ENCODE measurements around the gene ETS1.

The ETS1 gene

DNA sequence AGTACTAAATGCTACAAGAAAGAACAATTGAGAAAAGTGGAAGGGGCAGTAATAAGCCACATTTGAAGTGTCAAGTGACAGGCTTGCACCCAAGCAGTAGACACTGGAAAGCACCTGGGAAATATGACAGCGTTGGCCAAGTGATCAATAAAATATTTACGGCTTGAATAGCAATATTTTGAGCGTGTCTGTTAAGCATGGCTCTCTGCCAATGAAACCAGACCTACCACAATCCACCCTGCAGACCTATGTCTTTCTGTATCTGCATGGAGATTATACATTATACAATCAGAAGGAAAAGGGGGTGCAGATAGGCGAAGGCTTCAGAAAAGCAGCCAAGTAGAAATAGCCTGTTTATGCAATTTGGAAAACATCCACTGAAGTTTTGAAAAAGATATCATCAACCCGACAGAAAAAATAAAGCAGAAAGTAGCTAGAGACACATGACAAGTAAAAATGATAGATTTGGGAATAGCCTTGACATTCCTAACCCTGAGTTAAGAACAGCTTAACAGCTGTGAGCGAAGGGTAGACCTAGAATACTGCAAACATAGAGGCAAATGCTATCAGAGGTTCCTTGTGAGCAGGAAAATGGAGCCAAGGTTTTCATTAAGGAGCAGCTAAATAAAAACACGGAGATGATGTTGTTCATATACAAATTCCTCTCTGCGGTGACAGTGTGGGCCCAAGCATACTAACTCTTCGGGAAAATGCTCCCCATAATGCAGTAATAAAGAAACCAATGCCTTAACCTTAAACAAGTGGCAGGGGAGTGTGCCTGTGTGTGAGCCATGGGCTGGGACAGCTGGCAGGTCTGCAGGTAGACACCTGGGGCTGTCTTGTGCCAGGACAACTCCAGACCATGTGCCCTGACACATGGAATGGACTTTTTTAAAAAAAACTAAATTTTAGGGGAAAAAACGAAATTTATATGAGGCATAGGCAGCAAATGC lies 71.3 kb downstream of the ETS1 start:
- DNase-seq = no peak

- no peak for DNase-seq
These were observed 72.3 kb downstream of the ETS1 start for GRCh38 chr11:128515086-128515485.

- no peak for DNase-seq
These were observed 73.3 kb downstream of the ETS1 start for GRCh38 chr11:128513915-128514681.

DNA sequence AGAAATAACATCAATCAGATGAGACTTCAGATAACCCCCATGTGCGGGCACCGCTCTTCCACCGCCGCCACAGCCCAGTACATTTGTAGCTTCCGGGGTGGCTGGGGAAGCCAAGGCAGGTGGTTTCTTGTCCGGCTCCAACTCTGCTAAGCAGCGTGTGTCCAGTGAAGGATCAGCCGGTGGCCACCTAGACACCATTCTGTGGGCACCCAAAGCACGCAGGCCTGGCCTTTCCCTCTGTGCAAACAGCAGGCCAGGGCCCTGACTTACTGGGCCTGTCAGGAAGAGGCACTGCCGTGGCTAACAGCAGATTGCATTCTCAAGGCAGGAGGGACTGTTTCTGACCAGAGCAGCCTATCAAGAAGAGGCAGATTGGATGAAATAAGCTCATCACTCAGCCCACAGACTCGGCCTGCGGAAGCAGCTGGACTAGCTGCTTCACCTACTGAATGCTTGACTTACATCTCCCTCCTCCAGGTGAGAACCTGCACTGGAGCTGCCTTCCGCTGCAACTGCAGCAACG lies 74.8 kb downstream of the ETS1 start:
- no peak for DNase-seq

GRCh38 chr11:128511712-128512111 lies 75.6 kb downstream of the ETS1 start:
- DNase-seq = no peak

DNA sequence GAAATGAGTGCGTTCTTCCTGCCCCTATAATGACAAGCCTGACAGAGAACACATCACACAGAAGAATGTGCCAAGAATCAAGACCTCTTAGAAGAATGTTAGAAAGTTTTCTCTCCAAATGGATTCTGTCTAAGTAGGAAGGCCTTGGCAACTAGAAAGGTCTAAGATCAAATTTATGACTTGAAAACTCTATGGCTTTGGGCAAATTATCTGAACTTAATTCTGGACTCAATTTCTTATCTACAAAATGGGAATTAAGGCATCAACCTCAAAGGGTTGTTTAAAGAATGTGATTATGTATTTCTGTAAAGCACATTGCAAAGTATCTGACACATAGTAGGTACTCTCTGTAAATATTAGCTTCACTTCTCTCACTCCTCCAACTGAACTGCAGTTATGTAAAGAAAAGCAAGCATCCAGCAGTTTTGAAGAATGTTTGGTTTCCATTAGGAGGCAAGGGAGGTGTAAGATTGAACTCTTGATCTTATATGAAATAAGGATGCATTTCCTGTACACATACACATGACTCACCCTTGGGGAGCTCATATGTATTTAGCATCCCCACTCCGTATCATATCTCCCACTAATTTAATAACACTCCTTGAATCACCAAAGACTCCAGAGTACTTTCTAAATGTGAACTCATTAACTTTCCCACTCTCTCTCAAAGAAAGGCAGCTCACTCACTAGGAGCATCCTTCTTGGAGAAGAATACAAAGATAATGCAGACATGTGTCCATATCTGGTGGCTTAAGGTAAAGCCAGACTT lies 77.6 kb downstream of the ETS1 start:
- DNase-seq = no peak

GRCh38 chr11:128508770-128509510 lies 78.4 kb downstream of the ETS1 start:
- DNase-seq = no peak

GRCh38 chr11:128507936-128508335 lies 79.4 kb downstream of the ETS1 start:
- DNase-seq = no peak

DNA sequence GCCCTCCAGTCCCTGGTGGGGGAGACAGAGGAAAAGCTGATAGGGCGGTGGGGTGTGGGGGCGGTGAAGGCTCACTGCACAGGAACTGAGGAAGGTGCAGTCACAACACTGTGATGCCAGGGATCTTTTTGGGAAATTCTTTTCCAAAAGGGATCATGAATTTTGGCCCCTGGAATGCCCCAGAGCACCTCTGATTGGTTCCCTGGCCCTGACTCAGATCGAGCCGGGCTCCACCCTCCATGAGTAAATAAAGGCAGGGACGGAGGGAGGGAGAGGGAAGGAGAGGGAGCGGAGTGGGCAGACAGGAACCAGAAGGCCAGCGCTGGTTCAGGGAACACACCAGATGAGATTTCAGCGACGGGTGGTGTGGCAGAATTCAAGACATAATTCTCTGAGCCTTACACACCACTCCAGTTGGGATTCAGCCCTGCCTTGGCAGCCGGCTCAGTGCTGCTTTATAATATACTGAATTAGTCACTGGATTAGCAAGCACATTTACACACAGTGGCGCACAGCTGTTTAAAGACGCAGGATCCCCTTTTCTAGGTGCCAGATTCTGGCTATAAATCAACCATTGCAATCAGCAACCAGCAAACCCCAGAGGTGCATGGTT lies 80.3 kb downstream of the ETS1 start:
- DNase-seq = no peak

- no peak for DNase-seq
These were observed 81.0 kb downstream of the ETS1 start for GRCh38 chr11:128506356-128506755.

DNA sequence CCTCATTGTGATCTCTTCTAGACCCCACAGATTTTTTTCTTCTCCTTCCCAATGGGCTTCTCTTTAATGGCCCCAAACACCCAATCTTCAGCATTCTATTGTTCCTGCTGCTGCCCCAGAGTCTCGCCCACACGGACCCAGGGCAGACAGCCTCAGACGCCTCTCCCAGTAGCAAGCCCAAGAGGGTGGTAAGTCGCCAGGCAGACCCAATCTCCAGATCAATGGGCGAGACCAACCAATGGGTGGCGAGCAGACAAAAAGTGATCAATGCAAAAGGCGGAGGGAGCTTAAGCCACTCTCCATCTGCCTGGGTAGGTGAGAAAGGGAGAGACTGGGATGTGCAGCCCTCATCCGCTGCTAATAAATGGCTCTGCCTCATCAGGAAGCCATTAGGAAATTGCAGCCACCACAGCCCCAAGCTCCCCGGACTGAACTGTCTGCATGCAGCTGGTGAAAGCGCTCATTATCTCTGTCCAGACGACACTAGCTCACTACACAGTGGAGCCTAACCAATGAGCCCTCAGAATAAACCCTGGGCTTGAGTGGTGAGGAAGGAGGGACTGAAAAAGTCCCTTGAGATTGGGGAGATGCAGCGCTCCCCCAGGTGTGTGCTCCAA lies 81.8 kb downstream of the ETS1 start:
- DNase-seq = peak; percentile 17

DNA sequence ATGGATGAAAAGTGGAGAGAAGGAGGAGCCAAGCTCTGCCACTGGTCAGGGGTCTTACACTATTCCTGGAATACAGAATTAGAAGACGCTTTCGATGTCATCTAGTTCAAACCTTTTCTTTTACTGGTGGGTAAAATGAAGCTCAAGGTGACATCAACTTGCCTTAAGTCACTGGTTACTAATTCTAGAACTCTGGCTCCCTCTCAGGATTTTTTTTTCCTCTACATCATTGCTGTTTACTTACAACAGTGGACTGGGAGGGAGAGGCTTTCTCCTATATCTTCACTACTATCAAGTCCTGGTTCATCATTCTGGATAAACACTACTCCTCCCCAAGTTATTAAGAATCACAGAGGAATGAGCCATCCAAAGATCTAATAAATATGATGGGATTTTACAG lies 82.9 kb downstream of the ETS1 start:
- DNase-seq = no peak

DNA sequence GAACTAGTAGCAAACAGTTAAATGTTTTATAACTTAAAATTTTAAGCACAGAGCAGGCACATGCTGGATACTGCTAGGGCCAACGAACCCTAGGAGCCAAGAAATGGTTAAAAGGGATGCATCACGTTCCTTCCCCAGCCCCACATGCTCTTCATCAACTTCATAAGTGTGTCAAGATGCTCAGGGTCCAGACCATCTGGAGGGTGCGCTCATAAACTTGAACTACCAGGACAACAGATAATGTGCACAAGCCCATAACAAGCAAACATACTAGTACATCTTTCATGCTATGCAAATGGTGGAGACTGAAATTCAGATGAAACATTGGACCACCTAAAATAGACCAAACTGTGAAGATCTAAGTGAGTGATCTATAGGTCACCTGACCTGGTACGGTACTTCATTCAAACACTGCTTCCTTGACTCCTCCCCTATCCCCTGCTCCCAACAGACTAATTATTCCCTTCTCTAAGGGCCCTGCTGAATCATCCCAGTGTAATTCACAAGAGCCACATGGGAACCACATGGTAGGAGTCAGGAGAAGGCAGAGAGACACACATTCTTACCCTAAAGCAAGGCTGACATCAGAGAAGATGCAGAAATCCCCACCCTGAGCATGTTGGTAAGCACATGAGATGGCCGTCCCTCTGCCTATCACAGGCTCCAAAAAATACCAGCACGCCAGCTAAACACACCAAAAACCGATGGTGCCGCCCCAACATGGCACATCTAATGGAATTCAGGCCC lies 83.9 kb downstream of the ETS1 start:
- DNase-seq = no peak

DNA sequence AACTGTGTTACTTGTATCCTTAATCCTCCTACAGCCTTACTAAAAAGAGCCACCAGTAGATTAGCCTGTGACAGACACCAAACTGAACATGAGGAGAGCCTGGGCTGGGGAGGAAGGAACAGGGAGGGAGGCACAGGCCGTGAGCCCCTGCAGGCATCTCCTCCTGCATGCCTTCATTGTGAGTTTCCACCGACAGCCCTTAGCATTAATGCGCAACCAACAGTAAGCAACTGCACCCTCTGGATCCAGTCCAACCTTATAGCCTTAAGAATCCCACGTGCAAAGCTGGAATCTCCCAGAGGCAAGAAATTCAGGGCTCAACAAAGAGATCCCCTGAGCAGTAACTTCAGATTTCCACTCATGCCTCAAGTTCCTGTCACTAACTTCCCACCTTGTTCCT lies 84.6 kb downstream of the ETS1 start:
- no peak for DNase-seq

- DNase-seq = no peak
These were observed 85.5 kb downstream of the ETS1 start for GRCh38 chr11:128501632-128502549.

DNA sequence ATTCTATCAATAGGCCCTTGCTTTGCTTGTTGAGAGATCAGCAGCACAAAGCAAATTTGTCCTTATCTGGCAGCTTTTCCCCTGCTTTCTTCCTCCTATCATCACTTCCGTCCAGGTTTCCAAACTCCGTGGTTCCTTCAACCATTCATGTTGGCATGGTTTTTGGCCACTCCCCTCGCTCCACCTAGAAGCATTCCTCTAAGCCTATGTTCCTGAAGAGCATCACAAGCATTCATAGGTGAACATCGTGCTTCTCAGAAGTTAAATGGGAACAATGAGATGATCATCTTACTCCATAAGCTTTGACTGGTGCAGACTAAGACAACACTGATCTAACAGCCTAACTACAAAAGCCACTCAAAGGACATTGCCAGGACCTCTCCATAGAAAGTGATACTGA lies 86.3 kb downstream of the ETS1 start:
- DNase-seq = no peak

DNA sequence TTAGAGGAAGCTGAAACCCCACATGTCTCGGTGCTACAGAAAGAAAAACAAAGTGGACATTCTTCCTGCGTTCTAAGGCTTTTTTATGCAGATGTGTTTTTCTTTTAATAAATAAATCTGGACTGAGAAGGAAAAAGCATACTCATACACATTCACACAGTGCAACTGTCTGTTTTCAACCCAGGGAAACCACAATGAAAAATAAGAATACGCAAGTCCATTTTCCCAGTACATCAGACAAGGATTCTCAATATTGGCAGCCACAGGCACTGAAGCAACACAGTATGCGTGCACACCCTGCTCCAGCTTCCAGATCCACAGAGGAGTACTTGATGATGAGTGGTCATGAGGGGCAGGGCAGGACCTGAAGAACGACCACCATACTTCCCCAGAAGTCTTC lies 86.9 kb downstream of the ETS1 start:
- no peak for DNase-seq

DNA sequence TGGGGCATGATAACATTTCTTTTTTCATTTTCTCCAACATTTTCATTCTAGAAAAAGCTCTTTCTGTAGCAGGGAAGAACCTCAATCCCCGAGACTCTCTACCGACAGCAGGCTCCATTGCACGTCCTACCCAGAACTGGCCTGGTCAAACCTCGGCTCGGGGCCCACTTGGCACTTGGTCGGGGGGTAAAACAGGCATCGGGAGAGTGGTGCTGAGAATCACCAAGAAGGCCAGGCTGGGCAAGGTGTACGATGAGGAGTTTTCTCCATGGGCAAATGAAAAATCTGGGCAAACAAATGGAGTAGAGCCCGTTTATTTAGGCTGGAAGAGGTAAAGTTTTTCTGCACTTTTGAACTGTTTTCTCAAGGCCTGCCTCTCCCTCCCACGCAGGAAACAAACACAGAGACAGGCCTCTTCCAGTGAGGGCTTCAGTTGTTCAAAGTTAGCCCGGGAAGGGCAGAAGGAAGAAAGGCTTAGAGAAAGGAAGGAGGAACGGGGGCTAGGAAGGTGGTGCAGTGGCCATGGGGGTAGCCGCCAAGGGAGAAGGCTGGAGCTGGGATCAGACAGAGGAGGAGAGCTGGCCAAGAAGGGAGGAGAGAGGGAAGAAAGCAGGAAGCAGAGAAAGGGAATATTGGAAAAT lies 87.6 kb downstream of the ETS1 start:
- DNase-seq = no peak

- no peak for DNase-seq
These were observed 88.6 kb downstream of the ETS1 start for GRCh38 chr11:128498721-128499245.

Measured in NCI-H146 (cell line).